AG09319 (cell line): Measurements from ENCODE around the gene LARP6.

Experiments used
- DNase-seq: peaks from one replicate; pipeline ENCODE4 v3.0.0-alpha.2; 2010; ENCODE audit warnings: low read depth; ENCODE audit errors: extremely low read depth
- TF ChIP-seq, protein P1 (sequence below): IDR thresholded peaks from 2 replicates; pipeline ENCODE4 v1.5.1; 2011; ENCODE audit warnings: low read depth, mild to moderate bottlenecking, inconsistent platforms, low read length, moderate library complexity

The LARP6 gene

DNA sequence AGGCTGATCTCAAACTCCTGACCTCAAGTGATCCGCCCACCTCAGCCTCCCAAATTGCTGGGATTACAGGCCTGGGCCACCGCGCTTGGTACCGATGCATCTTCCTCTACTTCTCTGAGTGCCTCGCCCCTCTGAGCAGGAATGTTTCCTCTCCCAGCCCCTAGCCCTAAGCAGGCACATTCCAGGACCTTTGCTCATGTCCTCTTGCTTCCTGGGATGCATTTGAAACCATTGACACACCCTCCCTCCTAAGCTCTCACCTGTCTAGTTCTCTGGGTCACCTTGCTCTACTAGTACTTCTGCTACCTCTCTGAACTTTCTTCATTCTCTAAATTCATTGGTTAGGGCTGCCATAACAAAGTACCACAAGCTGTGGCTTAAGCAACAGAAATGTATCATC lies 72.7 kb downstream of the LARP6 start:
- TF ChIP-seq, protein P1, sequence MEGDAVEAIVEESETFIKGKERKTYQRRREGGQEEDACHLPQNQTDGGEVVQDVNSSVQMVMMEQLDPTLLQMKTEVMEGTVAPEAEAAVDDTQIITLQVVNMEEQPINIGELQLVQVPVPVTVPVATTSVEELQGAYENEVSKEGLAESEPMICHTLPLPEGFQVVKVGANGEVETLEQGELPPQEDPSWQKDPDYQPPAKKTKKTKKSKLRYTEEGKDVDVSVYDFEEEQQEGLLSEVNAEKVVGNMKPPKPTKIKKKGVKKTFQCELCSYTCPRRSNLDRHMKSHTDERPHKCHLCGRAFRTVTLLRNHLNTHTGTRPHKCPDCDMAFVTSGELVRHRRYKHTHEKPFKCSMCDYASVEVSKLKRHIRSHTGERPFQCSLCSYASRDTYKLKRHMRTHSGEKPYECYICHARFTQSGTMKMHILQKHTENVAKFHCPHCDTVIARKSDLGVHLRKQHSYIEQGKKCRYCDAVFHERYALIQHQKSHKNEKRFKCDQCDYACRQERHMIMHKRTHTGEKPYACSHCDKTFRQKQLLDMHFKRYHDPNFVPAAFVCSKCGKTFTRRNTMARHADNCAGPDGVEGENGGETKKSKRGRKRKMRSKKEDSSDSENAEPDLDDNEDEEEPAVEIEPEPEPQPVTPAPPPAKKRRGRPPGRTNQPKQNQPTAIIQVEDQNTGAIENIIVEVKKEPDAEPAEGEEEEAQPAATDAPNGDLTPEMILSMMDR: no peak
- DNase-seq: no peak
